GM19328 (cell line): ENCODE data around the gene AKR1B1.
A peak's percentile ranks its signal among the peaks of the same experiment; 100 is the strongest.

ENCODE experiments used
- ATAC-seq: cut with Tn5 transposase; IDR thresholded peaks from one replicate; pipeline ENCODE4 v1.9.1; 2021; ENCODE audit warnings: mild to moderate bottlenecking, moderate library complexity; ENCODE audit not compliant: unreplicated experiment

The AKR1B1 gene

GRCh38 chr7:134470864-134471263 lies 12.0 kb upstream of the AKR1B1 start:
- ATAC-seq, result no peak

GRCh38 chr7:134469622-134470021 lies 10.7 kb upstream of the AKR1B1 start:
- no peak for ATAC-seq

- no peak for ATAC-seq
Observed at GRCh38 chr7:134468475-134468874, 9.6 kb upstream of the AKR1B1 start.

- no peak for ATAC-seq
Observed at GRCh38 chr7:134468054-134468453, 9.2 kb upstream of the AKR1B1 start.

GRCh38 chr7:134465491-134465890 lies 6.6 kb upstream of the AKR1B1 start:
- no peak for ATAC-seq

GRCh38 chr7:134464496-134464895 lies 5.6 kb upstream of the AKR1B1 start:
- no peak for ATAC-seq

GRCh38 chr7:134463751-134464150 lies 4.9 kb upstream of the AKR1B1 start:
- ATAC-seq, result no peak

- ATAC-seq, result no peak
Observed at GRCh38 chr7:134462337-134462925, 3.5 kb upstream of the AKR1B1 start.

- no peak for ATAC-seq
Observed at GRCh38 chr7:134461916-134462315, 3.0 kb upstream of the AKR1B1 start.

GRCh38 chr7:134459981-134460380 lies 1.1 kb upstream of the AKR1B1 start:
- no peak for ATAC-seq

- ATAC-seq, result peak; percentile 40
Observed at GRCh38 chr7:134458341-134458805, 527 bp downstream of the AKR1B1 start.

GRCh38 chr7:134457210-134457609 lies 1.7 kb downstream of the AKR1B1 start:
- no peak for ATAC-seq

GRCh38 chr7:134454277-134454676 lies 4.6 kb downstream of the AKR1B1 start:
- no peak for ATAC-seq

- no peak for ATAC-seq
Observed at GRCh38 chr7:134453518-134453917, 5.4 kb downstream of the AKR1B1 start.

- no peak for ATAC-seq
Observed at GRCh38 chr7:134452991-134453473, 5.9 kb downstream of the AKR1B1 start.

- no peak for ATAC-seq
Observed at GRCh38 chr7:134452419-134452838, 6.5 kb downstream of the AKR1B1 start.

GRCh38 chr7:134451656-134452055 lies 7.2 kb downstream of the AKR1B1 start:
- no peak for ATAC-seq

- no peak for ATAC-seq
Observed at GRCh38 chr7:134450294-134451000, 8.5 kb downstream of the AKR1B1 start.

GRCh38 chr7:134449680-134450079 lies 9.2 kb downstream of the AKR1B1 start:
- ATAC-seq, result no peak

GRCh38 chr7:134448356-134449229 lies 10.3 kb downstream of the AKR1B1 start:
- no peak for ATAC-seq

GRCh38 chr7:134447383-134447782 lies 11.5 kb downstream of the AKR1B1 start:
- no peak for ATAC-seq
